GM21381 (cell line): ENCODE data around the gene USF2.
"Not testable (repeated sequence)": the region's sequence is repeated elsewhere in the genome, so short reads cannot be mapped to it uniquely, and the experiment has no call there.

Experiments
- ATAC-seq: cut with Tn5 transposase; IDR thresholded peaks from one replicate; pipeline ENCODE4 v1.9.1; 2021; ENCODE audit warnings: mild to moderate bottlenecking, moderate library complexity; ENCODE audit not compliant: unreplicated experiment

USF2 gene

GRCh38 chr19:35279985-35280821 lies 11.4 kb downstream of the USF2 start:
- no peak for ATAC-seq

GRCh38 chr19:35281303-35281702 lies 12.5 kb downstream of the USF2 start:
- ATAC-seq: no peak

- ATAC-seq: no peak
Measured at GRCh38 chr19:35284153-35285094, 15.7 kb downstream of the USF2 start.

GRCh38 chr19:35285095-35285449 lies 16.3 kb downstream of the USF2 start:
- no peak for ATAC-seq

GRCh38 chr19:35285465-35285864 lies 16.7 kb downstream of the USF2 start:
- ATAC-seq: not testable (repeated sequence)

- not testable (repeated sequence) for ATAC-seq
Measured at GRCh38 chr19:35286101-35286500, 17.3 kb downstream of the USF2 start.

- no peak for ATAC-seq
Measured at GRCh38 chr19:35287713-35288112, 19.0 kb downstream of the USF2 start.

GRCh38 chr19:35288331-35288730 lies 19.6 kb downstream of the USF2 start:
- no peak for ATAC-seq

GRCh38 chr19:35288906-35289305 lies 20.1 kb downstream of the USF2 start:
- ATAC-seq: no peak

GRCh38 chr19:35290381-35291127 lies 21.8 kb downstream of the USF2 start:
- no peak for ATAC-seq

- ATAC-seq: no peak
Measured at GRCh38 chr19:35291259-35291658, 22.5 kb downstream of the USF2 start.

- no peak for ATAC-seq
Measured at GRCh38 chr19:35291916-35292315, 23.2 kb downstream of the USF2 start, which contains the start of gene MAG. TSS of gene MAG (plus strand) at chr19:35292161. CDS start at chr19:35295409, 3,248 bp downstream.

- ATAC-seq: no peak
Measured at GRCh38 chr19:35292421-35293362, 23.9 kb downstream of the USF2 start.

GRCh38 chr19:35293363-35293739 lies 24.6 kb downstream of the USF2 start:
- ATAC-seq: no peak

GRCh38 chr19:35293808-35294207 lies 25.0 kb downstream of the USF2 start:
- ATAC-seq: no peak

- ATAC-seq: no peak
Measured at GRCh38 chr19:35294328-35294727, 25.6 kb downstream of the USF2 start.

- no peak for ATAC-seq
Measured at GRCh38 chr19:35294859-35295791, 26.4 kb downstream of the USF2 start.

GRCh38 chr19:35295792-35296462 lies 27.2 kb downstream of the USF2 start:
- no peak for ATAC-seq
